IPS DF 19.7 (cell line): Measurements from ENCODE around the gene AGTRAP.
A peak's percentile ranks its signal among the peaks of the same experiment; 100 is the strongest.

ENCODE experiments used
- DNase-seq: peaks from one replicate; pipeline ENCODE4 v3.0.0-alpha.2; 2013; ENCODE audit warnings: low read depth, low spot score

AGTRAP gene, protein sequence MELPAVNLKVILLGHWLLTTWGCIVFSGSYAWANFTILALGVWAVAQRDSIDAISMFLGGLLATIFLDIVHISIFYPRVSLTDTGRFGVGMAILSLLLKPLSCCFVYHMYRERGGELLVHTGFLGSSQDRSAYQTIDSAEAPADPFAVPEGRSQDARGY

GRCh38 chr1:11735854-11736745 lies at the start of gene AGTRAP:
AGTRAP (plus strand) TSS chr1:11736136; CDS start chr1:11736209, 73 bp downstream.
- peak; percentile 82 for DNase-seq

DNA sequence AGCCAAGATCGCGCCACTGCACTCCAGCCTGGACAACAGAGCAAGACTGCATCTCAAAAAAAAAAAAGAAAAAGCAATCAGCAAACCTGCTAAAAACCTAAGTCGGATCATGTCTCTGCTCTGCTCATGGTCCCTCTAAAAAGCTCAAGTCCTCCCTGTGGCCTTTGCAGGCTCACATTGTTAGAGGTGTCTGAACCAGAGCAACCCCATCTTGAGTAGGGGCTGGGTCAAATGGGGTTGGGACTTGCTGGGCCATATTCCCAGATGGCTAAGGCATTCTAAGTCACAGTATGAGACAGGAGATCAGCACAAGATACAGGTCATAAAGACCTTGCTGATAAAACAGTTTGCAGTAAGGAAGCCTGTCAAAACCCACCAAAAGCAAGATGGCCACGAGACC lies 47.4 kb upstream of the AGTRAP start:
- no peak for DNase-seq

GRCh38 chr1:11690397-11691301 lies 45.3 kb upstream of the AGTRAP start:
- no peak for DNase-seq

GRCh38 chr1:11691302-11691914 lies 44.5 kb upstream of the AGTRAP start, which contains the start of gene DRAXIN:
DRAXIN (plus strand) TSS chr1:11691710; CDS start chr1:11706259, 14,549 bp downstream.
- DNase-seq: no peak

GRCh38 chr1:11691928-11692711 lies 43.8 kb upstream of the AGTRAP start:
- DNase-seq: no peak

DNA sequence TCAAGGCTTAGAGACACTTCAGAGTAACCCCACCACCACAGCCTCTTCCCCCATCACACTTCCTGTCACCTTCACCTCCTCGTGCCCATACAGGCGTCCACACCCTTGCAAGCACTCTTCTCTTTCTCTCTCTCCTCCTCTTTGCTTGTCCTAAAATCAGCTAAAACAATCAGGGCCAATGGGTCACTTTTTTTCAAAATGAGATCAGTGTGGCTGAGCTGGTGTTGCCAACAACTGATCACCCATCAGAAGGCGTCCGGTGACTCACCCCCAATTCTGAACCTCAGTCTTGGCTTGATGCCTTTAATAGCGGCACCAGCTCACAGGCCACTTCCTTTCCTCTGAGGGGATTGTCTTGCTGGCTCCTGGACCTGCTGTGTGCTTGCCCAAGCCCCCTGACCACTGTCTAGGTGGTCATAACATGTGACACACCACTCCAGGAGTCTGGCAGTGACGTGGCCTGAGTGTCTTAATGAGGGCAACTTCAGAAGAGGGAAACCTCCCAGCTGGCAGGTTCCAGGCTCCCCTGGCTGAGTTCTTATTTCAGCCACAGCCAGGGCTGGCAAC lies 42.8 kb upstream of the AGTRAP start:
- no peak for DNase-seq

DNA sequence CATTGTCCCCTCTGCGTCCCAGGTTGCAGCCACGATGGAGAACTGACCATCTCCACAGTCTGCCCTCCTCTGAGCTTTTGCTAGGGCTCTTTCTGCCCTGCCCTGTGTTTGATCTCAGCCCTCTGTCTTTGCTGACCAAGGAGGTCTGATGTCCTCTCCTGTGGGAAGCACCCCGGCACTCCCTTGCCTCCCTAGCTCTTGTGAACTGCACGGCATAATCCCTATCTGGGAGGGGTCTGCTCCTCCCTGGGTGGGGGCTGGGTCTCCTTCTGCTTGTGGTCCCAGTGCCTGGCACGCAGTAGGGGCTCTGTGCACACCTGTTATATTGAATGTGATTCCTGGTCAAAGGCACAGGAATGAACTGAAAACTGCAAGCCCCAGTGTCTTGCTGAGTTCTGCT lies 42.0 kb upstream of the AGTRAP start:
- no peak for DNase-seq

DNA sequence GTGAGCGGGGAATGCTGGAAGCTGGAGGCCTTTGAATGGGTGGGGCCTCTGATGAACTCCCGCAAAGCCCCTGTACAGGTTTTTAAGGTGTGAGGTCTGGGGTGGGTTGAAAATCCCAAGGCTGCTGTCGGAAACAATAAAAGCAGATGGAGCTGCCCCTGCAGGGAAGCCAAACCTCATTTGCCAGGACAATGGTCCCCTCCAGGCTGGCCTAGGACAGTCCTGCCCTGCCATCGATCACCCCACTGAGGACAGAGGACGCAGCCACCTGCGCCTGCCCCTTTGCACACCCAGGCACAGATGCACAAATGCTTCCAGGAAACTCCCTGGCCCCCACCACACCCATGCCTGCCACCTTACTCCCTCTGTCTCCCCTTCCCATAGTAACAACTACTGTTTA lies 40.1 kb upstream of the AGTRAP start:
- DNase-seq: no peak

- DNase-seq: no peak
These were observed 38.6 kb upstream of the AGTRAP start for GRCh38 chr1:11697188-11697892.

GRCh38 chr1:11697893-11698210 lies 38.1 kb upstream of the AGTRAP start:
- no peak for DNase-seq

- no peak for DNase-seq
These were observed 35.1 kb upstream of the AGTRAP start for GRCh38 chr1:11700601-11701467.

- DNase-seq: no peak
These were observed 34.4 kb upstream of the AGTRAP start for GRCh38 chr1:11701551-11701961.

GRCh38 chr1:11701981-11702803 lies 33.7 kb upstream of the AGTRAP start:
- no peak for DNase-seq

DNA sequence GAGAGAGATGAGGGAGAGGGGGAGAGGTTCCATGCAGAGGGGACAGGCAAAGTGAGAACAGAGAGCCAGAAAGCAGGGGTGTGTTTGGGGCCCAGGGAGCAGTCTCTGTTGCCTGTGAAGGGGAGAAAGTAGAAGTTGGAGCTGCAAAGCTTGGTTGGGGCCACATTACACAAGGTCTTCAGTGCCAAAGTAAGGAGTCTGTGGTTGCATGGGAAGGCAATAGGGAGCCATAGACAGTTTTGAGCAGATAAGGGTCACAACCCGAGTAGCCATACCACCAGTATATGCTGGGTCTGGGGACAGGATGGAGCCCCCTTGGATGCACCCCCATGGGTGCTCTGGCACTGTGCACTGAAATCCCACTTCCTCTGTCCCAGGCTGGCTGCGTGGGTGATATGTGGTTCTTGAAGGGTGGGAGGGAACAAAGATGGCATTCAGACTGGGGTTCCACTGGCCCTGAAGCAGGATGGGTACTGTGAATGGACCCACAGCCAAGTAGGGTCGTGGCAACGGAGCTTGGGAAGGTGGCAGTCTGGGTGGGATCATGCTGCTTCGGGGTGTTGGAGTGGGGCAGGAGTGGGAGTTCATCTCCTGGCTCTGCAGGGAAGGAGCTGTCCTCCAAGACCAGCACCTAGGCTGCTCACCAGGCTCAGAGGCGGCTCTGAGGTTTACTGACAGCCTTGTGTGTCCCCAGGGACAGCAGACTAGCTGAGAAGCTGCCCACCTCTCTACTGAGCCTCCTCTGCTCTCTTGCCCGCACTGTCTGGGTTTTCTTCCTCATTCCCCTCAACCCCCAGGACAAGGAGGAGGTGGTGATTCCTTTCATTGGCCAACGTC lies 32.4 kb upstream of the AGTRAP start:
- DNase-seq: no peak

DNA sequence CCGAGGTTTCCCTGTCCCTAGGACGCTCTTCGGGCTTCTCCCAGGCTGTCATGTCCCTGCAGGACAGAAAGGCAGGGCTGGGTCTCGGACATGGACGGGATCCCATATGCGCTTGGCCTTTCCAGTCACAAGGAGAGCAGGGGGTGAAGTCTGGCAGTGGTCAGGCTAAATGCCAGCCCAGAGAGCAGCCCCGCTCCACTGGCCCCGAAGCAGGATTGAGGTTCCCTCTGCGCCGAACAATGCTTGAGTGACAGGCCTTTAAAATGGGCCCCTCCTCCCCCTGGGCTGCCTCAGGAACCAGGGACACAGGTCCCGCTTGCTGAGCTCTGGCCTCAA lies 31.8 kb upstream of the AGTRAP start:
- no peak for DNase-seq

DNA sequence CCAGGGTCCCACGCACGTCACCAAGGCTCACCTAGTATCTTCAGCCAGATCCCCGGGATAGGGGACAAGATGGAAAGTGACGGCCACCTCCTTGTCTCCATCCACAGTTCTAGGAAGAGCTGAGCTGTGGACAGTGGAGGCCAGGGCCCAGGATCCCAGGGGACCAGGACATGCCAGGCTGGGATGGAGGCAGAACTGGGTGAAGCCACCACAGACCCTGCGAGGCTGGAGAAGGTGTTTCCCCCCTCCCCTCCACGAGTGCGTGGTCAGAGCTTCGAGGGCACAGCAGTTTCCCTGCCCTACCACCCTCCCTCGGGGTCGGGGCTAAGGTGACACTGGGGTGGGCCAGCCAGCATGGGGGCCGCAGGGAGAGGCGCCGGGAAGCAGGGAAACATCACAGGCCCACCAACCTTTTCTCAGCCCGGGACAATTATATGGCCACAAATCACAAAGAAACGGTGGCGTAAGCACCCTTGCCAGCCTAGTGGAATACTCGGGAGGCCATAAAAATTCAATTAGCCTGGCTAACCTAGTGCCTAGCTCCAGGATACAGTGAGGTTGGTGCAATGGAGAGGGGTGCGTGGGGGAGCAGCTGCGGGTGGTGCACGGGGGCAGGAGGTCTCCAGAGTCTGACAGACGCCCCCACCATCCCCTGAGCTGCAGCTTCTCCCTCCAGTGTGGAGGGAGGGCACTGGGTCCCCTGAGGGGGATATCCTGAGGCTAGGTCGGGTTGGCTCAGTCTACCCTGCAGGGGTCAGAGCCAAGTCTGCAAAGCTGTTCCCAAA lies 31.1 kb upstream of the AGTRAP start:
- no peak for DNase-seq

- no peak for DNase-seq
These were observed 30.3 kb upstream of the AGTRAP start for GRCh38 chr1:11705596-11705995.
